Neural cell (in vitro differentiated cells): ENCODE data around the gene ACVRL1.

Experiments
- MXI1 ChIP-seq: fragments of 450-650 bp; conservative IDR thresholded peaks from 2 replicates; pipeline ENCODE4 v1.6.1; 2014; ENCODE audit warnings: antibody characterized with exemption, mild to moderate bottlenecking; ENCODE audit not compliant: poor library complexity, severe bottlenecking
- POLR2AphosphoS5 ChIP-seq: IDR thresholded peaks from 2 replicates; pipeline ENCODE4 v1.6.1; 2012
- RAD21 ChIP-seq: fragments of 450-650 bp; conservative IDR thresholded peaks from 2 replicates; pipeline ENCODE4 v1.6.1; 2014; ENCODE audit warnings: antibody characterized with exemption, mild to moderate bottlenecking, moderate library complexity
- SMC3 ChIP-seq: fragments of 450-650 bp; conservative IDR thresholded peaks from 2 replicates; pipeline ENCODE4 v1.6.1; 2014; ENCODE audit warnings: antibody characterized with exemption, mild to moderate bottlenecking, moderate library complexity; ENCODE audit not compliant: poor library complexity
- TAF1 ChIP-seq: IDR thresholded peaks from 2 replicates; pipeline ENCODE4 v1.6.1; 2012; ENCODE audit warnings: low read depth
- TF ChIP-seq, protein P1 (sequence below): fragments of 450-650 bp; IDR thresholded peaks from 2 replicates; pipeline ENCODE4 v1.5.1; 2014; ENCODE audit warnings: antibody characterized with exemption, mild to moderate bottlenecking, moderate library complexity; ENCODE audit not compliant: poor library complexity, severe bottlenecking
- TF ChIP-seq, protein P2 (sequence below): IDR thresholded peaks from 2 replicates; pipeline ENCODE4 v1.6.1; 2012; ENCODE audit warnings: borderline replicate concordance

DNA sequence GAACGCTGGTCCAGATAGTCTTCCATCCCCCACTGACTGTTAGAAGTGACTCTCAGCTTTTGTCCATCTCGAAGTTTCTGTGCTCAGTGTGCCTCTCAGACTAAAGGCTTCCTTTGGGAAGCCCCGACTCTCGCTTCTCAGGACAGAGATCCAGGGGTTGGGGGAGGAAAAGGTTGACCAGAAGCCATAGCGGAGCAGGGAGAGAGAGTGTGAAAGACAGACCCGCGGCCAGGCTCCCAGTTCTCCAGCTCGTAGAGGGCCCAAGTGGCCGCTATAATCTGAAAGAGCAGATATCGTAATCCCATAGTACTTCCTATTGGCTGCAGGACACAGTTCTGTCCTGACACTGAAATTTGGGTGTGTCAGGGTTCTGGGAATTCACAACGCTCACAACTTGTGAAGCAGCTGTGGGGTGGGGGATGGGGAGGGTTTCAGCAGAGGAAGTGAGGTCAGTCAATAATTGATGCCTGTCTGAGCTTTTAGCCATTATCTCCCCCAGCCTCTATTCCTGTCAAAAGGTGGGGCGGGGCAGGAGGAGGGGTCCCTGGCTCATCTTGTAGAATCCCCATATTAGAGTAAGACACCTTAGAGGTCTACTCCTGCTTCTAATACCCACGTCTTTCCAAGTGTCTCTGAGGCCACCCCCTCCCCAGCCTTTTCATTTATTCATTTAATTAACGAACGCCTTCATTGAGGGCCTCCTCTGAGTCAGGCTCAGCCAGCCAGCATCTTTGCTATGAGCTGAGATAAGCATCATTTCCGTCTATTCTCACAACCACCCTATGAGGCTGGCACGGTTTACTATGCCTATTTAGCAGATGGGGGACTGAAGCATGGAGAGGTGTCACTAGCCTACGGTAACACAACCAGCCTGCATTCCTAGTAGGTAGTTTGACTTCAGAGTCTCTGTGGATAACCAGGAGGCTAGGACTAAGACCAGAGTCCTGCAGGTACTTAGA, 1.6 kb upstream of the ACVRL1 start:
- TF ChIP-seq POLR2AphosphoS5 (no peak), RAD21 (no peak), SMC3 (no peak), TAF1 (no peak), MXI1 (no peak)
- TF ChIP-seq, protein P1, sequence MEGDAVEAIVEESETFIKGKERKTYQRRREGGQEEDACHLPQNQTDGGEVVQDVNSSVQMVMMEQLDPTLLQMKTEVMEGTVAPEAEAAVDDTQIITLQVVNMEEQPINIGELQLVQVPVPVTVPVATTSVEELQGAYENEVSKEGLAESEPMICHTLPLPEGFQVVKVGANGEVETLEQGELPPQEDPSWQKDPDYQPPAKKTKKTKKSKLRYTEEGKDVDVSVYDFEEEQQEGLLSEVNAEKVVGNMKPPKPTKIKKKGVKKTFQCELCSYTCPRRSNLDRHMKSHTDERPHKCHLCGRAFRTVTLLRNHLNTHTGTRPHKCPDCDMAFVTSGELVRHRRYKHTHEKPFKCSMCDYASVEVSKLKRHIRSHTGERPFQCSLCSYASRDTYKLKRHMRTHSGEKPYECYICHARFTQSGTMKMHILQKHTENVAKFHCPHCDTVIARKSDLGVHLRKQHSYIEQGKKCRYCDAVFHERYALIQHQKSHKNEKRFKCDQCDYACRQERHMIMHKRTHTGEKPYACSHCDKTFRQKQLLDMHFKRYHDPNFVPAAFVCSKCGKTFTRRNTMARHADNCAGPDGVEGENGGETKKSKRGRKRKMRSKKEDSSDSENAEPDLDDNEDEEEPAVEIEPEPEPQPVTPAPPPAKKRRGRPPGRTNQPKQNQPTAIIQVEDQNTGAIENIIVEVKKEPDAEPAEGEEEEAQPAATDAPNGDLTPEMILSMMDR: no peak
- TF ChIP-seq, protein P2, sequence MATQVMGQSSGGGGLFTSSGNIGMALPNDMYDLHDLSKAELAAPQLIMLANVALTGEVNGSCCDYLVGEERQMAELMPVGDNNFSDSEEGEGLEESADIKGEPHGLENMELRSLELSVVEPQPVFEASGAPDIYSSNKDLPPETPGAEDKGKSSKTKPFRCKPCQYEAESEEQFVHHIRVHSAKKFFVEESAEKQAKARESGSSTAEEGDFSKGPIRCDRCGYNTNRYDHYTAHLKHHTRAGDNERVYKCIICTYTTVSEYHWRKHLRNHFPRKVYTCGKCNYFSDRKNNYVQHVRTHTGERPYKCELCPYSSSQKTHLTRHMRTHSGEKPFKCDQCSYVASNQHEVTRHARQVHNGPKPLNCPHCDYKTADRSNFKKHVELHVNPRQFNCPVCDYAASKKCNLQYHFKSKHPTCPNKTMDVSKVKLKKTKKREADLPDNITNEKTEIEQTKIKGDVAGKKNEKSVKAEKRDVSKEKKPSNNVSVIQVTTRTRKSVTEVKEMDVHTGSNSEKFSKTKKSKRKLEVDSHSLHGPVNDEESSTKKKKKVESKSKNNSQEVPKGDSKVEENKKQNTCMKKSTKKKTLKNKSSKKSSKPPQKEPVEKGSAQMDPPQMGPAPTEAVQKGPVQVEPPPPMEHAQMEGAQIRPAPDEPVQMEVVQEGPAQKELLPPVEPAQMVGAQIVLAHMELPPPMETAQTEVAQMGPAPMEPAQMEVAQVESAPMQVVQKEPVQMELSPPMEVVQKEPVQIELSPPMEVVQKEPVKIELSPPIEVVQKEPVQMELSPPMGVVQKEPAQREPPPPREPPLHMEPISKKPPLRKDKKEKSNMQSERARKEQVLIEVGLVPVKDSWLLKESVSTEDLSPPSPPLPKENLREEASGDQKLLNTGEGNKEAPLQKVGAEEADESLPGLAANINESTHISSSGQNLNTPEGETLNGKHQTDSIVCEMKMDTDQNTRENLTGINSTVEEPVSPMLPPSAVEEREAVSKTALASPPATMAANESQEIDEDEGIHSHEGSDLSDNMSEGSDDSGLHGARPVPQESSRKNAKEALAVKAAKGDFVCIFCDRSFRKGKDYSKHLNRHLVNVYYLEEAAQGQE: no peak
